Measurements from ENCODE around the gene PPP1R3D. TPM values are rescaled to one million over a fixed set of nuclear protein-coding genes. Genes with fewer than 3 reads are reported as not detected.

PPP1R3D gene
- total and polyA plus RNA-seq, 2 of the 13 experiments (the other 11 are each of a cell fraction or from before 2014, with no cell fraction given) = 1.2 to 3.7 TPM

DNA sequence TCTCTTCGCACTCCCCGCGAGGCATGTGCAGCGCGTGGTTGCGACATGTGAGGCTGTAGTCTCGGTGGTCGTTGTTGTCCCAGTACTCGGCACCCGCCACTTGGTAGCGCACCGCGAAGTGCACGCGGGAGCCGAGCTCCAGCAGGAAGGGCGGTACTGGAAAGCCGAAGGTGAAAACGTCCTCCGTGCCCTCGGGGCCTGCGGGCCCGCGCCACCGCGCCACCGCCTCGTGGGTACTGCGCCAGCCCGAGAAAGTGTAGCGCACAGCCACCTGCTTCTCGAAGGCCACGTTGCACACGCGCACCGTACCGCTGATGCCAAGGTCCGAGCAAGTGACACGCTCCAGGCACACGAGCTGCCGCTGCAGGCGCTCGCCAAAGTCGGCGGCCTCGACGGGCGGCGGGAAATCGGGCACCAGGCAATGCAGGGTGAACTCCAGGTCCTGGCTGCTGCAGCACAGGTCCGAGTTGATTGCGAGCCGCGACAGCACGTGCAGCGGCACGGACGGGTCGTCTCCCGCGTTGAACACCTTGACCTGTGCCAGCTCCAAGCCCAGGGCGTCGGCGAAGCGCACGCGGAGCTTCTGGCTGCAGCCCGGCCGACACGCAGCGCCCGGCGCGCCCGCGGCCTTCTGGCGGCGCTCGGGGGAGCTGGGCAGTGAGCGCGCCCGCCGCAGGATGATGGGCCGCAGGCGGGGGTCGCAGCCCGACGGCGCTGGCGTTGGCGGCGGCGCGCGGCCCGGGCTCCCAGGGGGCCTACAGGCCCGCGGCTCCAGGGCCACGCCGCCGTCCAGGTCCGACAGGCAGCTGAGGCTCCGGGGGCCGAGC is 840 bp downstream of the PPP1R3D start (continued):
- TF ChIP-seq, protein P1, sequence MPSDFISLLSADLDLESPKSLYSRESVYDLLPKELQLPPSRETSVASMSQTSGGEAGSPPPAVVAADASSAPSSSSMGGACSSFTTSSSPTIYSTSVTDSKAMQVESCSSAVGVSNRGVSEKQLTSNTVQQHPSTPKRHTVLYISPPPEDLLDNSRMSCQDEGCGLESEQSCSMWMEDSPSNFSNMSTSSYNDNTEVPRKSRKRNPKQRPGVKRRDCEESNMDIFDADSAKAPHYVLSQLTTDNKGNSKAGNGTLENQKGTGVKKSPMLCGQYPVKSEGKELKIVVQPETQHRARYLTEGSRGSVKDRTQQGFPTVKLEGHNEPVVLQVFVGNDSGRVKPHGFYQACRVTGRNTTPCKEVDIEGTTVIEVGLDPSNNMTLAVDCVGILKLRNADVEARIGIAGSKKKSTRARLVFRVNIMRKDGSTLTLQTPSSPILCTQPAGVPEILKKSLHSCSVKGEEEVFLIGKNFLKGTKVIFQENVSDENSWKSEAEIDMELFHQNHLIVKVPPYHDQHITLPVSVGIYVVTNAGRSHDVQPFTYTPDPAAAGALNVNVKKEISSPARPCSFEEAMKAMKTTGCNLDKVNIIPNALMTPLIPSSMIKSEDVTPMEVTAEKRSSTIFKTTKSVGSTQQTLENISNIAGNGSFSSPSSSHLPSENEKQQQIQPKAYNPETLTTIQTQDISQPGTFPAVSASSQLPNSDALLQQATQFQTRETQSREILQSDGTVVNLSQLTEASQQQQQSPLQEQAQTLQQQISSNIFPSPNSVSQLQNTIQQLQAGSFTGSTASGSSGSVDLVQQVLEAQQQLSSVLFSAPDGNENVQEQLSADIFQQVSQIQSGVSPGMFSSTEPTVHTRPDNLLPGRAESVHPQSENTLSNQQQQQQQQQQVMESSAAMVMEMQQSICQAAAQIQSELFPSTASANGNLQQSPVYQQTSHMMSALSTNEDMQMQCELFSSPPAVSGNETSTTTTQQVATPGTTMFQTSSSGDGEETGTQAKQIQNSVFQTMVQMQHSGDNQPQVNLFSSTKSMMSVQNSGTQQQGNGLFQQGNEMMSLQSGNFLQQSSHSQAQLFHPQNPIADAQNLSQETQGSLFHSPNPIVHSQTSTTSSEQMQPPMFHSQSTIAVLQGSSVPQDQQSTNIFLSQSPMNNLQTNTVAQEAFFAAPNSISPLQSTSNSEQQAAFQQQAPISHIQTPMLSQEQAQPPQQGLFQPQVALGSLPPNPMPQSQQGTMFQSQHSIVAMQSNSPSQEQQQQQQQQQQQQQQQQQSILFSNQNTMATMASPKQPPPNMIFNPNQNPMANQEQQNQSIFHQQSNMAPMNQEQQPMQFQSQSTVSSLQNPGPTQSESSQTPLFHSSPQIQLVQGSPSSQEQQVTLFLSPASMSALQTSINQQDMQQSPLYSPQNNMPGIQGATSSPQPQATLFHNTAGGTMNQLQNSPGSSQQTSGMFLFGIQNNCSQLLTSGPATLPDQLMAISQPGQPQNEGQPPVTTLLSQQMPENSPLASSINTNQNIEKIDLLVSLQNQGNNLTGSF (CRISPR knock-in tag; IDR thresholded peaks at IDR 0.05) = peak; percentile 69; the same call in 1 of the 2 replicates
- TF ChIP-seq ZNF660 (CRISPR knock-in tag; IDR thresholded peaks at IDR 0.05; ENCODE audit: borderline replicate concordance, low read depth) (no peak), MIER3 (CRISPR knock-in tag; IDR thresholded peaks at IDR 0.05; ENCODE audit: borderline replicate concordance) (no peak), ZNF383 (CRISPR knock-in tag; IDR thresholded peaks at IDR 0.05; ENCODE audit: borderline replicate concordance) (no peak), IRX3 (CRISPR knock-in tag; IDR thresholded peaks at IDR 0.05; ENCODE audit: borderline replicate concordance, low read depth) (no peak), CREB1 (IDR thresholded peaks at IDR 0.05) (no peak), CREB1 (CRISPR knock-in tag; IDR thresholded peaks at IDR 0.05) (no peak), HDAC1 (CRISPR knock-in tag; IDR thresholded peaks at IDR 0.05) (peak; percentile 48; the same call in 1 of the 2 replicates), FOSL2 (CRISPR knock-in tag; IDR thresholded peaks at IDR 0.05) (no peak), BRD4 (CRISPR knock-in tag; IDR thresholded peaks at IDR 0.05) (peak; percentile 84; the same call in 1 of the 2 replicates), ZNF547 (CRISPR knock-in tag; IDR thresholded peaks at IDR 0.05) (no peak)
- TF ChIP-seq, protein P2, sequence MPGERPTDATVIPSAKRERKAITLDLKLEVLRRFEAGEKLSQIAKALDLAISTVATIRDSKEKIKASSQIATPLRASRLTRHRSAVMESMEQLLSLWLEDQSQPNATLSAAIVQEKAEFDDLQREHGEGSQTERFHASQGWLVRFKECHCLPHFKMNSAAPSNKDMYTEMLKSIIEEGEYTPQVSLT (CRISPR knock-in tag; IDR thresholded peaks at IDR 0.05; ENCODE audit: borderline replicate concordance, low read depth) = no peak
- TF ChIP-seq, protein P3, sequence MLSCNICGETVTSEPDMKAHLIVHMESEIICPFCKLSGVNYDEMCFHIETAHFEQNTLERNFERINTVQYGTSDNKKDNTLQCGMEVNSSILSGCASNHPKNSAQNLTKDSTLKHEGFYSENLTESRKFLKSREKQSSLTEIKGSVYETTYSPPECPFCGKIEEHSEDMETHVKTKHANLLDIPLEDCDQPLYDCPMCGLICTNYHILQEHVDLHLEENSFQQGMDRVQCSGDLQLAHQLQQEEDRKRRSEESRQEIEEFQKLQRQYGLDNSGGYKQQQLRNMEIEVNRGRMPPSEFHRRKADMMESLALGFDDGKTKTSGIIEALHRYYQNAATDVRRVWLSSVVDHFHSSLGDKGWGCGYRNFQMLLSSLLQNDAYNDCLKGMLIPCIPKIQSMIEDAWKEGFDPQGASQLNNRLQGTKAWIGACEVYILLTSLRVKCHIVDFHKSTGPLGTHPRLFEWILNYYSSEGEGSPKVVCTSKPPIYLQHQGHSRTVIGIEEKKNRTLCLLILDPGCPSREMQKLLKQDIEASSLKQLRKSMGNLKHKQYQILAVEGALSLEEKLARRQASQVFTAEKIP (CRISPR knock-in tag; IDR thresholded peaks at IDR 0.05; ENCODE audit: borderline replicate concordance) = no peak
- TF ChIP-seq, protein P4, sequence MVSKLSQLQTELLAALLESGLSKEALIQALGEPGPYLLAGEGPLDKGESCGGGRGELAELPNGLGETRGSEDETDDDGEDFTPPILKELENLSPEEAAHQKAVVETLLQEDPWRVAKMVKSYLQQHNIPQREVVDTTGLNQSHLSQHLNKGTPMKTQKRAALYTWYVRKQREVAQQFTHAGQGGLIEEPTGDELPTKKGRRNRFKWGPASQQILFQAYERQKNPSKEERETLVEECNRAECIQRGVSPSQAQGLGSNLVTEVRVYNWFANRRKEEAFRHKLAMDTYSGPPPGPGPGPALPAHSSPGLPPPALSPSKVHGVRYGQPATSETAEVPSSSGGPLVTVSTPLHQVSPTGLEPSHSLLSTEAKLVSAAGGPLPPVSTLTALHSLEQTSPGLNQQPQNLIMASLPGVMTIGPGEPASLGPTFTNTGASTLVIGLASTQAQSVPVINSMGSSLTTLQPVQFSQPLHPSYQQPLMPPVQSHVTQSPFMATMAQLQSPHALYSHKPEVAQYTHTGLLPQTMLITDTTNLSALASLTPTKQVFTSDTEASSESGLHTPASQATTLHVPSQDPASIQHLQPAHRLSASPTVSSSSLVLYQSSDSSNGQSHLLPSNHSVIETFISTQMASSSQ (IDR thresholded peaks at IDR 0.05; ENCODE audit: low read depth) = no peak
- TF ChIP-seq, protein P4 (CRISPR knock-in tag; IDR thresholded peaks at IDR 0.05; ENCODE audit: borderline replicate concordance) = no peak

Data from HepG2 (cell line).